Spinal cord (tissue), 10 donors: ENCODE measurements around the gene BCO2. TPM values are rescaled to one million over a fixed set of nuclear protein-coding genes. Genes with fewer than 3 reads are reported as not detected.
"Not testable (repeated sequence)": the region's sequence is repeated elsewhere in the genome, so short reads cannot be mapped to it uniquely, and the experiment has no call there.

Experiments
- DNase-seq, 6 donors: peaks; one replicate each; pipeline versions ENCODE4 v3.0.0 to v3.0.0-alpha.2; 2013 to 2015; ENCODE audit warnings: low spot score in 6 of 6, low read depth in 4 of 6
- H3K27ac ChIP-seq: one replicate; pipeline ENCODE4 v1.5.1; 2013; ENCODE audit warnings: low read depth, low read length, control low read depth
- H3K27me3 ChIP-seq: one replicate; pipeline ENCODE4 v1.6.1; 2013; ENCODE audit warnings: low read length; ENCODE audit not compliant: control insufficient read depth, insufficient read depth
- H3K36me3 ChIP-seq: one replicate; pipeline ENCODE4 v1.6.1; 2013; ENCODE audit warnings: low read length; ENCODE audit not compliant: control insufficient read depth, insufficient read depth
- H3K4me1 ChIP-seq: one replicate; pipeline ENCODE4 v1.6.1; 2013; ENCODE audit warnings: low read length; ENCODE audit not compliant: control insufficient read depth, insufficient read depth
- H3K4me3 ChIP-seq: one replicate; pipeline ENCODE4 v1.5.1; 2013; ENCODE audit warnings: low read depth, low read length, control low read depth
- H3K9me3 ChIP-seq: one replicate; pipeline ENCODE4 v1.6.1; 2013; ENCODE audit warnings: low read length; ENCODE audit not compliant: control insufficient read depth, insufficient read depth
- WGBS: methylation state at CpG from one replicate; pipeline ENCODE4 v1.1.5; 2013; ENCODE audit warnings: missing lambda C conversion rate; ENCODE audit not compliant: insufficient coverage; 5-methylcytosine and 5-hydroxymethylcytosine counted together
- polyA plus RNA-seq, 2 donors: library from polyadenylated mRNA; unstranded; fragments of 120-200 nt; gene quantifications; one replicate each; pipeline ENCODE4 v1.2.1, GENCODE V29; 2013; ENCODE audit not compliant: insufficient read length in 2 of 2
- total RNA-seq, 2 donors: library from RNA; depleted of rRNA in 1 of 2; stranded (reverse); fragments of 120-200 nt in 1 of 2; fragments of >200 nt in 1 of 2; gene quantifications; one replicate each; pipeline versions ENCODE4 v1.2.3 to v1.2.4, GENCODE V29; 2013 to 2014
- donor health status: healthy.

Gene BCO2
- total and polyA plus RNA-seq, 4 donors = 8.2 to 16.2 (median 14.1) TPM

GRCh38 chr11:112182867-112183266 lies 7.6 kb downstream of the BCO2 start:
- Histone ChIP-seq H3K27me3 (no peaks in the 10 kb centered on the region), H3K9me3 (no peaks in the 10 kb centered on the region), H3K36me3 (no peaks in the 10 kb centered on the region), H3K4me3 (no peak overlapping the region), H3K27ac (no peak overlapping the region), H3K4me1 (no peaks in the 10 kb centered on the region)
- no peak for DNase-seq
- WGBS = no CpG with 5 or more reads among the region's 1 CpG

GRCh38 chr11:112185883-112186282 lies 10.6 kb downstream of the BCO2 start:
- Histone ChIP-seq H3K9me3 (no peaks in the 10 kb centered on the region), H3K4me1 (no peaks in the 10 kb centered on the region), H3K27me3 (no peaks in the 10 kb centered on the region), H3K27ac (no peak overlapping the region), H3K4me3 (no peak overlapping the region), H3K36me3 (no peaks in the 10 kb centered on the region)
- DNase-seq = no peak

- Histone ChIP-seq H3K27ac (no peak overlapping the region), H3K36me3 (no peaks in the 10 kb centered on the region), H3K4me3 (no peak overlapping the region), H3K27me3 (no peaks in the 10 kb centered on the region), H3K4me1 (no peaks in the 10 kb centered on the region), H3K9me3 (no peaks in the 10 kb centered on the region)
- no peak for DNase-seq
Measured at GRCh38 chr11:112186304-112186703, 11.0 kb downstream of the BCO2 start.

DNA sequence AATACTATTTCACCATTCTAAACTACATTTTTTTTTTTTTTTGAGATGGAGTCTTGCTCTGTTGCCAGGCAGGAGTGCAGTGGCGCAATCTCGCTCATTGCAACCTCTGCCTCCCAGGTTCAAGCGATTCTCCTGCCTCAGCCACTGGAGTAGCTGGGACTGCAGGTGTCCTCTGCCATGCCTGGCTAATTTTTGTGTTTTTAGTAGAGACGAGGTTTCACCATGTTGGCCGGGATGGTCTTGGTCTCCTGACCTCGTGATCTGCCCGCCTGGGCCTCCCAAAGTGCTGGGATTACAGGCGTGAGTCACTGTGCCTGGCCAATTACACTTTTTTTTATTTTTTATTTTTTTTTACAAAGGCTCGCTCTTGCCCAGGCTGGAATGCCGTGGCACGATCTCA lies 19.8 kb downstream of the BCO2 start:
- not testable (repeated sequence) for H3K27me3 ChIP-seq, H3K4me3 ChIP-seq, H3K27ac ChIP-seq, H3K36me3 ChIP-seq, H3K9me3 ChIP-seq, DNase-seq, H3K4me1 ChIP-seq
- WGBS = 93% methylated on average over 8 of the region's 11 CpGs

DNA sequence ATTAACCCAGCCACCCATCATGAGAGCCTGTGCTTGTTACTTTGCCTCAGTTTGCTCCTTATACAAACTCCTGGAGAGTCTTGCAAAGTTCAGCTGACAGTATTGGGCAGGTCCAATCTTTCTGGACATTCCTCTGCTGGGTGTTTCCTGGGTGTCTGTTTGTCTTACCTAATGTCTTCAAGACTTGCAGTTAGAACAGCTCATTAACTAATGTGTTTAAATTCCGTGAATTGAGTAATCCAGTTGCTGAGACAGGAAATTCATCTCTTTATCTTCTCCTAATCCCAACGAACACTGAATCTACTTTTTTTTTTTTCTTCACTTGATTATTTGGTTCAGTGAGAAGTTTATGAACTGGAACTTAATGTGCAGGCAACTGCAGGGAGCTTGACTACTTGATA lies 20.6 kb downstream of the BCO2 start:
- Histone ChIP-seq H3K9me3 (no peaks in the 10 kb centered on the region), H3K36me3 (no peaks in the 10 kb centered on the region), H3K4me1 (no peaks in the 10 kb centered on the region), H3K4me3 (no peak overlapping the region), H3K27ac (no peak overlapping the region), H3K27me3 (no peaks in the 10 kb centered on the region)
- no CpG with 5 or more reads among the region's 2 CpGs for WGBS
- DNase-seq = peak in 1 of 6 donors; percentile 77

GRCh38 chr11:112196519-112197087 lies 21.3 kb downstream of the BCO2 start:
- no peaks in the 10 kb centered on the region for H3K4me1 ChIP-seq
- H3K27me3 ChIP-seq = no peaks in the 10 kb centered on the region
- no peak for DNase-seq
- no peaks in the 10 kb centered on the region for H3K9me3 ChIP-seq
- 94% methylated on average over 2 of the region's 2 CpGs for WGBS
- H3K36me3 ChIP-seq = no peaks in the 10 kb centered on the region
- no peak overlapping the region for H3K27ac ChIP-seq
- no peak overlapping the region for H3K4me3 ChIP-seq

DNA sequence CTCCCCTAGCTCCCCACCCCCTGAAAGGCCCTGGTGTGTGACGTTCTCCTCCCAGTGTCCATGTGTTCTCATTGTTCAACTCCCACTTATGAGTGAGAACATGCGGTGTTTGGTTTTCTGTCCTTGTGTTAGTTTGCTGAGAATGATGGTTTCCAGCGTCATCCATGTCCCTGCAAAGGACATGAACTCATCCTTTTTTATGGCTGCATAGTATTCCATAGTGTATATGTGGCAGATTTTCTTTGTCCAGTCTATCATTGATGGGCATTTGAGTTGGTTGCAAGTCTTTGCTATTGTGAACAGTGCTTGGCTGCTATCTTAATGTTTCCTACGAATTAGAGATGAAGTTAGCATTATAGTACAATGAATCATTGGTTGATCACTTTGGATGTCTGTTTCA lies 23.8 kb downstream of the BCO2 start:
- not testable (repeated sequence) for H3K9me3 ChIP-seq, H3K27me3 ChIP-seq, H3K4me3 ChIP-seq, DNase-seq, H3K27ac ChIP-seq, H3K4me1 ChIP-seq, H3K36me3 ChIP-seq
- WGBS = no CpG with 5 or more reads among the region's 4 CpGs

- no peak overlapping the region for H3K27ac ChIP-seq
- no peak for DNase-seq
- H3K9me3 ChIP-seq = no peaks in the 10 kb centered on the region
- WGBS = no CpG with 5 or more reads among the region's 2 CpGs
- no peak overlapping the region for H3K4me3 ChIP-seq
- H3K36me3 ChIP-seq = no peaks in the 10 kb centered on the region
- H3K27me3 ChIP-seq = no peaks in the 10 kb centered on the region
- no peaks in the 10 kb centered on the region for H3K4me1 ChIP-seq
Measured at GRCh38 chr11:112200252-112200651, 24.9 kb downstream of the BCO2 start.

DNA sequence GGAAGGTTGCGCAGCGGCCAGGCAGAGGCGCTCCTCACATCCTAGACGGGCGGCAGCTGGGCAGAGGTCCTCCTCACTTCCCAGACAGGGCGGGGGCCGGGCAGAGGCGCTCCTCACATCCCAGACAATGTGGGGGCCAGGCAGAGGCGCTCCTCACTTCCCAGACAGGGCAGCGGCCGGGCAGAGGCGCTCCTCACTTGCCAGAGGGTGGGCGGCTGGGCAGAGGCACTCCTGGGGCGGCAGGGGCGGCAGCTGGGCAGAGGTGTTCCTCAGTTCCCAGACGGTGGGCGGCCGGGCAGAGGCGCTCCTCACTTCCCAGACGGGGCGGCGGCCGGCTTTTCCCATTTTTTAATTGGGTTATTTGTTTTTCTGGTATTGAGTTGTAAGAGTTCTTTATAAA lies 30.8 kb downstream of the BCO2 start:
- WGBS = 96% methylated on average over 23 of the region's 23 CpGs
- no peak for DNase-seq
- H3K27ac ChIP-seq = no peak overlapping the region
- no peaks in the 10 kb centered on the region for H3K36me3 ChIP-seq
- H3K4me3 ChIP-seq = no peak overlapping the region
- H3K27me3 ChIP-seq = no peaks in the 10 kb centered on the region
- H3K4me1 ChIP-seq = no peaks in the 10 kb centered on the region
- no peaks in the 10 kb centered on the region for H3K9me3 ChIP-seq

DNA sequence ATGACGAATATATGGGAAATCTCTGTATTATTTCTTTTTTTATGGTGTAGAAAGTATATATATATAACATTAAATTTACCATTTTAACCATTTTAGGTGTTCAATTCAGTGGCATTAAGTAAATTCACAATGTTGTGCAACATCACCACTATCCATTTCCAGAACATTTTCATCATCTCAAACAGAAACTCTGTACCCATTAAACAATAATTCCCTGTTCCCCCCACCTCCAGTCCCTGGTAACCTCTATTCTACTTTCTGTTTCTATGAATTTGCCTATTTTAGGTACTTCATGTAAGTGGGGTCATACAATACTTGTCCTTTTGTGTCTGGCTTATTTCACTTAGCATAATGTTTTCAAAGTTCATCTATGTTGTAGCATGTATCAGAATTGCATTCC lies 35.6 kb downstream of the BCO2 start:
- no peaks in the 10 kb centered on the region for H3K9me3 ChIP-seq
- H3K27me3 ChIP-seq = no peaks in the 10 kb centered on the region
- no peaks in the 10 kb centered on the region for H3K4me1 ChIP-seq
- no peak overlapping the region for H3K27ac ChIP-seq
- H3K4me3 ChIP-seq = no peak overlapping the region
- DNase-seq = no peak
- WGBS = no CpG with 5 or more reads among the region's 1 CpG
- H3K36me3 ChIP-seq = no peaks in the 10 kb centered on the region
